Stimulated activated CD4-positive, alpha-beta T cell treated with anti-CD3 and anti-CD28 coated beads, Interleukin-12 subunit alpha, Interleukin-12 subunit beta, amount 100 ng/mL, for 4 hours (primary cell): ENCODE results near the gene ZNF83.
A peak's percentile ranks its signal among the peaks of the same experiment; 100 is the strongest.
"Not testable (repeated sequence)": the region's sequence is repeated elsewhere in the genome, so short reads cannot be mapped to it uniquely, and the experiment has no call there.

Experiments used
- DNase-seq: peaks from one replicate; pipeline ENCODE4 v3.0.0-alpha.2; 2020

The ZNF83 gene

DNA sequence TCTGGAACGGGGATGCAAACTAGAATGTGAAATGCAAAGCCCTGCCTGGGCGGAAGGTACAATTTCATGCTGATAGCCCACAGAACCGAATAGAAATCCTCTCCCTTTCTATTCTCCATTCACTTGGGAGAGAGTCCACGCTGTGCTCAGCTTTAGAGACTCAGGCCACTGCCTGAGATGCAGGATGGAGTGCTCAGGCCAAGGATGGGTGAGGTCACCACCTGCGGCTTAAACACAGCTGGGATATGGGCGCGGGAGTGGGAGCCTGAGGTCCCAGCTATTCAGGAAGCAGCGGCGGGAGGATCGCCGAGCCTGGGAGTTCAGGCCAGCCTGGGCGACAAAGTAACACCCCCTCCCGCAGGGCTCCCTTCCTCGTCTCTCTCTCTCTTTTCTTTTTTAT lies 446 bp upstream of the ZNF83 start:
- DNase-seq, result peak; percentile 2

DNA sequence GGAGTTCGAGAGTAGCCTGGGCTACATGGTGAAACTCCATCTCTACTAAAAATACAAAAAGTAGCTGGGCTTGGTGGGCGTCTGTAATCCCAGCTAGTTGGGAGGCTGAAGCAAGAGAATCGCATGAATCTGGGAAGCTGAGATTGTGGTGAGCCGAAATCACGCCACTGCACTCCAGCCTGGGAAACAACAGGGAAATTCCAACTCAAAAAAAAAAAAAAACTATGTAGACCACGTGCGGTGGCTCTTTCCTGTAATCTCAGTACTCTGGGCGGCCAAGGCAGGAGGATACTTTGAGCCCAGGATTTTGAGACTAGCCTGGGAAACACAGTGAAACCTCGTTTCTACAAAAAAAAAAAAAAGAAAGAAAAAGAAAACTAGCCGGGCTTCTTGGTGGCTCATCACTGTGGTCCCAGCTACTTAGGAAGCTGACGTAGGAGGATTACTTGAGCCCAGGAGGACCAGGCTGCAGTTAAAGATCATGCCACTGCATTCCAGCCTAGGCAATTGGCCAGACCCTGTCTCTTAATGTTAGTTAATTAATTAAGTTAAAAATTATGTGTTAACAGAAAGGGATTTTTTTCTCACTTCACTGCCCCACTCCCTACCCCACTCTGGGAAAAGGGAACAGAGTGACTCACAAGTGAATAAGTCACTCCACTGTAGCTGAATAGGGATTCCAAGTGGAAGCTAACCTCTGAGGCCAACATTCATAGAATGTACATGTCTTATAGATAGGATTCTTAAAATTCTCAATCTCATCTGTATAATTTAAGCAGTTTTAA lies 2.2 kb downstream of the ZNF83 start:
- no peak for DNase-seq

- DNase-seq, result not testable (repeated sequence)
Observed at GRCh38 chr19:52627441-52627840, 10.7 kb downstream of the ZNF83 start.

DNA sequence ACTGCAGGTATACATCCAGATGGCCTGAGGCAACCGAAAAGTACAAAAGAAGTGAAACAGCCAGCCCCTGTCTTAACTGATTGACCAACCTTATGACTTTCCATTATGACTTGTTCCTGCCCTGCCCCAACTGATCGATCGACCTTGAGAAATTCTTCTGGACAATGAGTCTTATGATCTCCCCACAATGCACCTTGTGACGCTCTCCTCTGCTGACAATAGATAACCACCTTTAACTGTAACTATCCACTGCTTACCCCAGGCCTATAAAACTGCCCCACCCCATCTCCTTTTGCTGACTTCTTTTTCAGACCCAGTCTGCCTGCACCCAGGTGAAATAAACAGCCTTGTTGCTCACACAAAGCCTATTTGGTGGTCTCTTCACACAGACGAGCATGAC lies 11.2 kb downstream of the ZNF83 start:
- DNase-seq, result no peak

- DNase-seq, result no peak
Observed at GRCh38 chr19:52622261-52622660, 15.9 kb downstream of the ZNF83 start.

DNA sequence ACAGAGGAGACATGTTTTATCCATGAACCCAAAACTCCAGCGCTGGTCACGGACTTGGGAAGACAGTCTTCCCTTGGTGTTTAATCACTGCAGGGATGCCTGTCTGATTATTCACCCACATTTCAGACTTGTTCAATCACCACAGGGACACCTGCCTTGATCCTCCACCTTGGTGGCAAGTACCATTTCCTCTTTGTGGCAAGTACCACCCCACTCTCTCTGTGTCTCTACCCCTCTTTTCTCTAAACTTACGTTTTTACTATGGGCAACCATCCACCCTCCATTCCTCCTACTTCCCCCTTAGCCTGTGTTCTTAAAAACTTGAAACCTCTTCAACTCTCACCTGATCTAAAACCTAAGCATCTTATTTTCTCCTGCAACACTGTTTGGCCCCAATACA lies 16.8 kb downstream of the ZNF83 start:
- DNase-seq, result no peak

DNA sequence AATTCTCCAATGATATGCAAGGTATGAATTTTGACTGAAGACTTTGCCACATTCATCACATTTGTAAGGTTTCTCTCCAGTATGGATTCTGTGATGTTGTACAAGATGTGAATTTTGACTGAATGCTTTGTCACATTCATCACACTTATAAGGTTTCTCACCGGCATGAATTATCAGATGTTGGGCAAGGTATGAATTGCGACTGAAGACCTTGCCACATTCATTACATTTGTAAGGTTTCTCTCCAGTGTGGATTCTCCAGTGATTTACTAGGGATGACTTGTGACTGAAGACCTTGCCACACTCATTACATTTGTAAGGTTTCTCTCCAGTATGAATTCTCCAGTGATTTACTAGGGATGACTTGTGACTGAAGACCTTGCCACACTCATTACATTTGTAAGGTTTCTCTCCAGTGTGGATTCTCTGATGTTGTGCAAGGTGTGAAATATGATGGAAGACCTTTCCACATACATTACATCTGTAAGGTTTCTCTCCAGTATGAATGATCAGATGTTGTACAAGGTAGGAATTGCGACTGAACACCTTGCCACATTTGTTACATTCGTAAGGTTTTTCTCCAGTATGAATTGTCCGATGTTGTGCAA lies 24.8 kb downstream of the ZNF83 start:
- DNase-seq, result no peak

GRCh38 chr19:52603558-52604207 lies 34.5 kb downstream of the ZNF83 start:
- DNase-seq, result no peak

DNA sequence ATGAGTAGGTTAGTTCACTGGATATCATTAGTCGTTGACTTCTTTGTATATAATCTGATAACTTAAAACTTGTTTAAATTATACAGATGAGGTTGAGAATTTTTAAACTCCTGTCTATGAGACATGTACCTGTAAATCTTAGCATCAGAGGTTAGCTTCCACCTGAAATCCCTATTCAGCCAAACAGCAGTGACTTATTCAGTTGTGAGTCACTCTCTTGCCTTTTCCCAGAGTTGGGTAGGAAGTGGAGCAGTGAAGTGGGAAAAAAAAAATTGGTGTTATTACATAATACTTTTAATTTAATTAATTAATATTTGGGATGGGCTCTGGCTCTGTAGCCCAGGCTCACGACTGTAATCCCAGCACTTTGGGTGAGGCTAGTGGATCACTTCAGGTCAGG lies 35.2 kb downstream of the ZNF83 start:
- DNase-seq, result no peak

GRCh38 chr19:52601974-52602366 lies 36.2 kb downstream of the ZNF83 start:
- DNase-seq, result not testable (repeated sequence)

- peak; percentile 96 for DNase-seq
Observed at GRCh38 chr19:52601025-52601973, 36.9 kb downstream of the ZNF83 start.

DNA sequence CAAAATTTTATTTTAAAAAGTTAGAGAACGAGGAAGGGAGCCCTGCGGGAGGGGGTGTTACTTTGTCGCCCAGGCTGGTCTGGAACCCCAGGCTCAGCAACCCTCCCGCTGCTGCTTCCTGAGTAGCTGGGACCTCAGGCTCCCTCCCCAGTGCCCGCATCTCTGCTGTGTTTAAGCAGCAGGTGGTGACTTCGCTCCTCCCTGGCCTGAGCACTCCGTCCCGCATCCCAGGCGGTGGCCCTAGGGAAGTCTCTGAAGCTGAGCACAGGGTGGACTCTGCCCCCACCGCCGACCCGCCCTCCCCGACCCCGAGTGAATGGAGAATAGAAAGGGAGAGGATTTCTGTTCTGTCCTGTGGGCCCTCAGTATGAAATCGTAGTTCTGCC lies 37.5 kb downstream of the ZNF83 start:
- DNase-seq, result no peak

- no peak for DNase-seq
Observed at GRCh38 chr19:52599241-52599640, 38.9 kb downstream of the ZNF83 start.

GRCh38 chr19:52593441-52593840 lies 44.7 kb downstream of the ZNF83 start:
- not testable (repeated sequence) for DNase-seq

DNA sequence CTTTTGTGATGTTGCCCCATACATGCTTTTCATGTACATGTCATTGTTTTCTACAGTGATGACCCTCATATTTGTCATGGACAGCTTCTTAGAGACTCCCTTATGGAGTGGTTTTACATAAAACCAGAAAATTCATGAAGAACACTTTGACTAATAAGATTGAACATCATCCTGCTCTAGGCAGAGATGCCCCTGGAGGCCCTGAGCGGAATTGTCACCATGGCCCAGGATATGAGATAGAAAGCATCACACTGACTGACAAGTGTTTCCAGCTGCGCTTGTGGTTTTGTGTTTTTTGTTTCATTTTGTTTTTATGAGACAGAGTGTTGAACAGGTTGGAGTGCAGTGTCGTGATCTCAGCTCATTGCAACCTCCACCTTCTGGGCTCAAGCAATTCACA lies 45.9 kb downstream of the ZNF83 start:
- DNase-seq, result no peak

- DNase-seq, result no peak
Observed at GRCh38 chr19:52590728-52591127, 47.4 kb downstream of the ZNF83 start.

DNA sequence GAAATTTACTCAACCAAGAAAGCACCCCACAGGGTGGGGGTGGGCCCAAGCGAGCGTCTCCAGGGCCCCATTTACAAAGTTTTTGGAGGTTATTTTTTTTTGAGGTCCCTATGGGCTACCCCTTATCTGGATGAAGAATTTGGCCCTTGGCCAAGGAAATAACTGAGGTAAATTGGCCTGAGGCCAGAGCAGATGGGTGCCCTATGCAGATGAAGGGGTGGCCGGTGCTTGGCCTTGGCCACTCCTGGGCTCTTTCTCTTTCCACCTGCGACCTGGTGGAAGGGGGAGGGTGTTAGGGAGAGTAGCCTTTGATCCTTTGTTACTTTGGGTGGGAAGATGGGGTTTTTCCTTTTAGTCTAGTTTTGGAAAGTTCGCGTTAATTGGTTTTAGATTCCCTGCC lies 52.6 kb downstream of the ZNF83 start:
- no peak for DNase-seq

DNA sequence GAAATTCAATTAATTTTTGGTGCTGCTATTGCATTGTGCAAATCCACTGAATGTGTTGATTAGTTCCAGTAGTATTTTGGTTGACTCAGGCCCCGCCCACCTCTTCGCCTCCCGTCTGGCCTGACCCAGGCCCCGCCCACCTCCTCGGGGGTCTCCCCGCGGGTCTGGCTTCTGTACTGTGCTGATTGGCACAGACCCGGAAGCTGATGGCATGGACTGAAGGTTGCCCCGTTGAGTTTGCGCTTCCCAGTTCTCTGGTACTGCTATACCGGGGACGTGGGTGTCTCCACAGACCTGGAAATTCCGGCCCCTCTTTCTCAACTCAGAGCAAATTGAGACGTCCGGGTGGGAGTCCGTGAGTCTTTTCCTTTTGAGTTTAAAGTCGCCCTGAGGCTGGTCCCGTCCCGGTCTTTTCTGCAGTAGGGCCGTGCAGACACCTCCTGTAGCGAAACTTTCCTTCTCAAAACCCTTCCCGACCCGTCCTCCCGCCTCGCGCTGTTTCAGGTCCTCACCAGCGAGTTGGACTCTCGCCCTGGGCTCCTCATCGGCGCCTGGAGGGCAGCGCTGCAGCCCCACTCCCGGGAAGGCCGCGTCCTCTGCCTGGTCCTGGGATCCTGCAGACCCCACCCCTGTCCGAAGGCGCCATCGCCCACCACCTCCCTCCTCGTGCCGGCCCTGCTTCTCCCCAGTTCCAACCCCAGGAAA lies 53.3 kb downstream of the ZNF83 start:
- no peak for DNase-seq

DNA sequence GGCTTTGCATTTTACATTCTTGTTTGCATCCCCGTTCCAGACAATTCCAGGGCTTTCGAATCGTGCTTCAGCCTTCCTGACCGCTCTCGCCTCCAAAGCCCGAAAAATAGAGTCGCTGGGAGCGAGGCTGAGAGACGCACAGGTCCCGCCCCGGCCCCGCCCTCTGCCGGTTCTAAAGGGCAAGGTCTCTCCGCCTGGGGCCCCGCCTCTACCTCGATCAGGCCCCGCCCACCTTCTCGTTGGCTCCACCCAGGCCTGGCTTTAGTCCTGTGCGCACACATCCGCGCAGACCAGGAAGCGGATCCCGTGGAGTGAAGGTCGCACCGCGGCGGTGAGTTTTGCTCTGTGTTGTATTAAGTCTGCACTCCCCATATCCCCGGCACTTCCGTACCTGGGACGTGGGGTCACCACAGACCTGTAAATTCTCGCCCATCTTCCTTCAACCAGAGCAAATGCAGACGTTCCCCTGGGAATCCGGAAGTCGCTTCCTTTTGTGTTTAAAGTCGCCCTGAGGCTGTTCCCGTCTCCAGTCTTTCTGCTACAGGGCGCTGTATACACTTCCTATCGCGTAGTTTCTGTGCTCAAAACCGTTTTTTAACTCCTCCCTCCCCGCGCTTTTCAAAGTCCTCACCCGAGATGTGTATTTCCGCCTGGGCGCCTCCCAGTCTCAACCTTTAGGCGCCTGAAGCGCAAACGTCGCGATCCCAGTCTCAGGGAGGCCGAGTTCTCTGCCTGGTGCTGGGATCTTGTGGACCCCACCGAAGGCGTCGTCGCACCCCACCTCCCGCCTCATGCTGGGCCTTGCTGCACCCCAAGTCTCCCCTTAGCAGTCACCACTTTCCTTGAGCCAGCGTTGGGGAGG lies 67.9 kb downstream of the ZNF83 start, which contains the start of gene ZNF701:
ZNF701 (plus strand) TSS at position 288 of the 862 bp plus-strand sequence. CDS start 3,861 bp downstream, outside the sequence.
- peak; percentile 93 for DNase-seq

DNA sequence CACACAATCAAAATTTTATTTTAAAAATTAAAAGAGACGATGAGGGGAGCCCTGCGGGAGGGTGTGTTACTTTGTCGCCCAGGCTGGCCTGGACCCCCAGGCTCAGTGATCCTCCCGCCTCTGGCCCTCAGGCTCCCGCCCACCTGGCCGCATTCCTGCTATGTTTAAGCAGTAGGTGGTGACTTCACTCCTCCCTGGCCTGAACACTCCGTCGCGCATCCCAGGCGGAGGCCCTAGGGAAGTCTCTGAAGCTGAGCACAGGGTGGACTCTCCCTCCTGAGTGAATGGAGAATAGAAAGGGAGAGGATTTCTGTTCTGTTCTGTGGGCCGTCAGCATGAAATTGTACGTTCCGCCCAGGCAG lies 68.5 kb downstream of the ZNF83 start:
- DNase-seq, result not testable (repeated sequence)

DNA sequence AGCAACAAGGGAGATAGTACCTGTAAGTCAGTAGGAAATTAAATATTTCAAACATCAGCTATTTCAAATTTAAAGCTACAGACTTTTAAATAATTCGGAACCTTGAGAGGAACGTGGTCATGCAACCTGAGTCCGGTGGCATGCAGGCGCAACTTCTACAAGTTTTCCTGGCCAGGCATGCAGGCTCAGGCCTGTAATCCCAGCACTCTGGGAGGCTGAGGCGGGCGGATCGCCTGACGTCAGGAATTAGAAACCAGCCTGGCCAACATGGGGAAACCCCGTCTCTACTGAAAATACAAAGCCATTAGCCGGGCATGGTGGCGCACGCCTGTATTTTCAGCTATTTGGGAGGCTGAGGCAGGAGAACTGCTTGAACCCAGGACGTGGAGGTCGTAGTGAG lies 70.2 kb downstream of the ZNF83 start:
- DNase-seq, result no peak
